HEK293 (cell line): ENCODE data around the gene PCLO.

Source experiments
- TCF7L2 ChIP-seq: IDR thresholded peaks from 2 replicates; pipeline ENCODE4 v1.6.1; 2011; ENCODE audit warnings: low read depth, mild to moderate bottlenecking, inconsistent platforms, low read length, moderate library complexity, borderline replicate concordance
- ZBTB1 ChIP-seq: fragments of 450-650 bp; formaldehyde crosslinking; IDR thresholded peaks from 2 replicates; pipeline ENCODE4 v1.5.1; 2016; ENCODE audit warnings: missing biosample characterization, missing genetic modification characterization
- ZNF138 ChIP-seq: fragments of 450-650 bp; formaldehyde crosslinking; IDR thresholded peaks from 2 replicates; pipeline ENCODE4 v1.5.1; 2016; ENCODE audit warnings: missing biosample characterization, missing genetic modification characterization, borderline replicate concordance
- ZNF302 ChIP-seq: fragments of 450-650 bp; formaldehyde crosslinking; IDR thresholded peaks from 2 replicates; pipeline ENCODE4 v1.5.1; 2016; ENCODE audit warnings: missing biosample characterization, missing genetic modification characterization, low read depth
- ZNF391 ChIP-seq: fragments of 450-650 bp; formaldehyde crosslinking; IDR thresholded peaks from 2 replicates; pipeline ENCODE4 v1.5.1; 2016; ENCODE audit warnings: low read depth, missing biosample characterization, missing genetic modification characterization, borderline replicate concordance
- ZNF510 ChIP-seq: fragments of 450-650 bp; formaldehyde crosslinking; IDR thresholded peaks from 2 replicates; pipeline ENCODE4 v1.5.1; 2018; ENCODE audit warnings: mild to moderate bottlenecking, missing genetic modification characterization, missing biosample characterization; ENCODE audit not compliant: insufficient replicate concordance
- ZNF776 ChIP-seq: fragments of 450-650 bp; formaldehyde crosslinking; IDR thresholded peaks from 2 replicates; pipeline ENCODE4 v1.5.0; 2017; ENCODE audit warnings: missing biosample characterization, missing genetic modification characterization, borderline replicate concordance
- ZSCAN30 ChIP-seq: fragments of 450-650 bp; IDR thresholded peaks from 2 replicates; pipeline ENCODE4 v1.5.1; 2018; ENCODE audit warnings: missing biosample characterization, mild to moderate bottlenecking, missing genetic modification characterization, moderate library complexity
- ZXDB ChIP-seq: fragments of 450-650 bp; formaldehyde crosslinking; IDR thresholded peaks from 2 replicates; pipeline ENCODE4 v1.5.1; 2016; ENCODE audit warnings: missing biosample characterization, missing genetic modification characterization
- TF ChIP-seq, protein P1 (sequence below): fragments of 450-650 bp; formaldehyde crosslinking; IDR thresholded peaks from 2 replicates; pipeline ENCODE4 v1.5.1; 2016; ENCODE audit warnings: missing biosample characterization, missing genetic modification characterization
- TF ChIP-seq, protein P2 (sequence below): fragments of 450-650 bp; formaldehyde crosslinking; optimal IDR thresholded peaks from 2 replicates; pipeline ENCODE3; 2016; ENCODE audit warnings: missing biosample characterization, mild to moderate bottlenecking, missing genetic modification characterization
- TF ChIP-seq, protein P3 (sequence below): fragments of 450-650 bp; formaldehyde crosslinking; IDR thresholded peaks from 2 replicates; pipeline ENCODE4 v1.5.1; 2016; ENCODE audit warnings: missing biosample characterization, missing genetic modification characterization
- TF ChIP-seq, protein P4 (sequence below): fragments of 450-650 bp; IDR thresholded peaks from 2 replicates; pipeline ENCODE4 v1.5.1; 2018; ENCODE audit warnings: missing biosample characterization, mild to moderate bottlenecking, missing genetic modification characterization

DNA sequence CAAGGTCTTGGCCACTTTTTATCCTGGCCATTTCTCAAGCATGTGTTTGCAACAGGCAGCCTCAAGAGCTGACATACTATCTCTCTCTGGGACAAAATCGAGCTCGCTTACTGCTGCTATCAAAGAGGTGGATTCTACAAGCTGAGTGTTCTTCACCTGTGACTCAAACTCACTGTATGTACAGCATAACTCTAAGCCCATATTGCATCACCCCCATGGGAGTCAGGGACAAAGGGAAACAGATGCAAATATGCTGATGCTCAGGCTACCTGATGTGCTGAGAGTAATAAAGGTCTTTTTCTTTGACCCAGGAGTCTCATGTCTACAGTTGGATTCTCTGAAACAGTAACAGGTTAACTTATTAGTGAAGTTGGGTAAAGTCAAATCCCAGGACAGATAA is 45.2 kb downstream of the PCLO start:
- TF ChIP-seq ZNF776 (tag by site-specific recombination), result no peak
- TF ChIP-seq, protein P1, sequence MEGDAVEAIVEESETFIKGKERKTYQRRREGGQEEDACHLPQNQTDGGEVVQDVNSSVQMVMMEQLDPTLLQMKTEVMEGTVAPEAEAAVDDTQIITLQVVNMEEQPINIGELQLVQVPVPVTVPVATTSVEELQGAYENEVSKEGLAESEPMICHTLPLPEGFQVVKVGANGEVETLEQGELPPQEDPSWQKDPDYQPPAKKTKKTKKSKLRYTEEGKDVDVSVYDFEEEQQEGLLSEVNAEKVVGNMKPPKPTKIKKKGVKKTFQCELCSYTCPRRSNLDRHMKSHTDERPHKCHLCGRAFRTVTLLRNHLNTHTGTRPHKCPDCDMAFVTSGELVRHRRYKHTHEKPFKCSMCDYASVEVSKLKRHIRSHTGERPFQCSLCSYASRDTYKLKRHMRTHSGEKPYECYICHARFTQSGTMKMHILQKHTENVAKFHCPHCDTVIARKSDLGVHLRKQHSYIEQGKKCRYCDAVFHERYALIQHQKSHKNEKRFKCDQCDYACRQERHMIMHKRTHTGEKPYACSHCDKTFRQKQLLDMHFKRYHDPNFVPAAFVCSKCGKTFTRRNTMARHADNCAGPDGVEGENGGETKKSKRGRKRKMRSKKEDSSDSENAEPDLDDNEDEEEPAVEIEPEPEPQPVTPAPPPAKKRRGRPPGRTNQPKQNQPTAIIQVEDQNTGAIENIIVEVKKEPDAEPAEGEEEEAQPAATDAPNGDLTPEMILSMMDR (tag by site-specific recombination), result no peak
- TF ChIP-seq ZNF302 (tag by site-specific recombination), result no peak
- TF ChIP-seq, protein P2, sequence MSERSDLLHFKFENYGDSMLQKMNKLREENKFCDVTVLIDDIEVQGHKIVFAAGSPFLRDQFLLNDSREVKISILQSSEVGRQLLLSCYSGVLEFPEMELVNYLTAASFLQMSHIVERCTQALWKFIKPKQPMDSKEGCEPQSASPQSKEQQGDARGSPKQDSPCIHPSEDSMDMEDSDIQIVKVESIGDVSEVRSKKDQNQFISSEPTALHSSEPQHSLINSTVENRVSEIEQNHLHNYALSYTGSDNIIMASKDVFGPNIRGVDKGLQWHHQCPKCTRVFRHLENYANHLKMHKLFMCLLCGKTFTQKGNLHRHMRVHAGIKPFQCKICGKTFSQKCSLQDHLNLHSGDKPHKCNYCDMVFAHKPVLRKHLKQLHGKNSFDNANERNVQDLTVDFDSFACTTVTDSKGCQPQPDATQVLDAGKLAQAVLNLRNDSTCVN, result no peak
- no peak for TF ChIP-seq ZXDB (tag by site-specific recombination)
- no peak for TF ChIP-seq TCF7L2
- no peak for TF ChIP-seq ZBTB1
- no peak for TF ChIP-seq ZNF510 (tag by site-specific recombination)
- TF ChIP-seq, protein P3, sequence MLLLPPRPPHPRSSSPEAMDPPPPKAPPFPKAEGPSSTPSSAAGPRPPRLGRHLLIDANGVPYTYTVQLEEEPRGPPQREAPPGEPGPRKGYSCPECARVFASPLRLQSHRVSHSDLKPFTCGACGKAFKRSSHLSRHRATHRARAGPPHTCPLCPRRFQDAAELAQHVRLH (tag by site-specific recombination), result no peak
- no peak for TF ChIP-seq ZSCAN30 (tag by site-specific recombination)
- no peak for TF ChIP-seq ZNF138 (tag by site-specific recombination)
- TF ChIP-seq, protein P4, sequence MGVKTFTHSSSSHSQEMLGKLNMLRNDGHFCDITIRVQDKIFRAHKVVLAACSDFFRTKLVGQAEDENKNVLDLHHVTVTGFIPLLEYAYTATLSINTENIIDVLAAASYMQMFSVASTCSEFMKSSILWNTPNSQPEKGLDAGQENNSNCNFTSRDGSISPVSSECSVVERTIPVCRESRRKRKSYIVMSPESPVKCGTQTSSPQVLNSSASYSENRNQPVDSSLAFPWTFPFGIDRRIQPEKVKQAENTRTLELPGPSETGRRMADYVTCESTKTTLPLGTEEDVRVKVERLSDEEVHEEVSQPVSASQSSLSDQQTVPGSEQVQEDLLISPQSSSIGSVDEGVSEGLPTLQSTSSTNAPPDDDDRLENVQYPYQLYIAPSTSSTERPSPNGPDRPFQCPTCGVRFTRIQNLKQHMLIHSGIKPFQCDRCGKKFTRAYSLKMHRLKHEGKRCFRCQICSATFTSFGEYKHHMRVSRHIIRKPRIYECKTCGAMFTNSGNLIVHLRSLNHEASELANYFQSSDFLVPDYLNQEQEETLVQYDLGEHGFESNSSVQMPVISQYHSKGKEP (tag by site-specific recombination), result no peak
- no peak for TF ChIP-seq ZNF391 (tag by site-specific recombination)
